Peyer's patch (tissue), 4 donors: ENCODE results near the gene HES7.

Experiments
- CTCF ChIP-seq, 6 experiments: fragments of 450-650 bp in 4 of 6; fragments of 200-600 bp in 2 of 6; sonication (generic) in 1 of 6; IDR thresholded peaks; one replicate each; pipeline ENCODE4 v1.5.1; 2017 to 2019; ENCODE audit warnings: antibody characterized with exemption in 6 of 6, mild to moderate bottlenecking in 3 of 6, moderate library complexity in 1 of 6
- POLR2A ChIP-seq, 2 donors: fragments of 450-650 bp; IDR thresholded peaks; one replicate each; pipeline ENCODE4 v1.5.1; 2017; ENCODE audit warnings: antibody characterized with exemption in 2 of 2, mild to moderate bottlenecking in 2 of 2, moderate library complexity in 2 of 2

- TF ChIP-seq CTCF (IDR thresholded peaks at IDR 0.05): no peak
- no peak for TF ChIP-seq POLR2A (IDR thresholded peaks at IDR 0.05)
Measured at GRCh38 chr17:8142158-8142886, 18.4 kb upstream of the HES7 start.
